ENCODE results near the gene SLC38A11. TPM values are rescaled to one million over a fixed set of nuclear protein-coding genes. Genes with fewer than 3 reads are reported as not detected.

Gene SLC38A11
- total RNA-seq, 4 donors from 2014 or later, result 1.4 to 11.6 (median 2.6) TPM

DNA sequence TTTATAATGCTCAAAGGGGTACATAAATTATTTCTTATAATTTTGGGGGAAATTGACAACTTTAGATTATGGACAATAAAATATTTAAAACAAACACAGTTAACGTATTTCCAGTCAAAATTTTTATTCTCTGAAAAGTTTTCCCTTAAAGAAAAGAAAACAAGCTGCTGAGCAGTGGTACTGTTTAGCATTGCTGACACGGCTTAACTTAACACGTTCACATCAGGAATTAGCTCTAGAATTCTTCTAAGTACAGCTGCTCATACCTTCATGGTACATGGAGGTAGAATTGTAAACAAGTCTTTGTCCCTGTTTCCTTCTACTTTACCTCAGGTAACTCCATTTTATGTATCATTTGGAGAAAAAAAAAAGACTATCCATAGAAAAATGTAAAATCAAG, 2.0 kb downstream of the SLC38A11 start:
- TF ChIP-seq POLR2AphosphoS5 (IDR thresholded peaks at IDR 0.05) (no peak), EP300 (IDR thresholded peaks at IDR 0.05) (no peak), POLR2A (IDR thresholded peaks at IDR 0.05; ENCODE audit: low read depth) (no peak)
- TF ChIP-seq, protein P1, sequence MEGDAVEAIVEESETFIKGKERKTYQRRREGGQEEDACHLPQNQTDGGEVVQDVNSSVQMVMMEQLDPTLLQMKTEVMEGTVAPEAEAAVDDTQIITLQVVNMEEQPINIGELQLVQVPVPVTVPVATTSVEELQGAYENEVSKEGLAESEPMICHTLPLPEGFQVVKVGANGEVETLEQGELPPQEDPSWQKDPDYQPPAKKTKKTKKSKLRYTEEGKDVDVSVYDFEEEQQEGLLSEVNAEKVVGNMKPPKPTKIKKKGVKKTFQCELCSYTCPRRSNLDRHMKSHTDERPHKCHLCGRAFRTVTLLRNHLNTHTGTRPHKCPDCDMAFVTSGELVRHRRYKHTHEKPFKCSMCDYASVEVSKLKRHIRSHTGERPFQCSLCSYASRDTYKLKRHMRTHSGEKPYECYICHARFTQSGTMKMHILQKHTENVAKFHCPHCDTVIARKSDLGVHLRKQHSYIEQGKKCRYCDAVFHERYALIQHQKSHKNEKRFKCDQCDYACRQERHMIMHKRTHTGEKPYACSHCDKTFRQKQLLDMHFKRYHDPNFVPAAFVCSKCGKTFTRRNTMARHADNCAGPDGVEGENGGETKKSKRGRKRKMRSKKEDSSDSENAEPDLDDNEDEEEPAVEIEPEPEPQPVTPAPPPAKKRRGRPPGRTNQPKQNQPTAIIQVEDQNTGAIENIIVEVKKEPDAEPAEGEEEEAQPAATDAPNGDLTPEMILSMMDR (IDR thresholded peaks at IDR 0.05), result no peak
- Histone ChIP-seq H3K36me3 (no peaks in the 10 kb centered on the region), H3K9me3 (no peaks in the 10 kb centered on the region), H3K4me3 (no peak overlapping the region), H3K27me3 (no peaks in the 10 kb centered on the region), H3K4me1 (peaks cover 0 to 20% (median 10%) of the 10 kb centered on the region in 4 donors), H3K27ac (replicated peaks in 1 of 4) (no peak overlapping the region)
- 76% methylated on average over 3 of the region's 3 CpGs for WGBS
- intact Hi-C loops (cut with DNase I), result no loop called here
- DNase-seq (ENCODE audit: extremely low spot score), result no peak

DNA sequence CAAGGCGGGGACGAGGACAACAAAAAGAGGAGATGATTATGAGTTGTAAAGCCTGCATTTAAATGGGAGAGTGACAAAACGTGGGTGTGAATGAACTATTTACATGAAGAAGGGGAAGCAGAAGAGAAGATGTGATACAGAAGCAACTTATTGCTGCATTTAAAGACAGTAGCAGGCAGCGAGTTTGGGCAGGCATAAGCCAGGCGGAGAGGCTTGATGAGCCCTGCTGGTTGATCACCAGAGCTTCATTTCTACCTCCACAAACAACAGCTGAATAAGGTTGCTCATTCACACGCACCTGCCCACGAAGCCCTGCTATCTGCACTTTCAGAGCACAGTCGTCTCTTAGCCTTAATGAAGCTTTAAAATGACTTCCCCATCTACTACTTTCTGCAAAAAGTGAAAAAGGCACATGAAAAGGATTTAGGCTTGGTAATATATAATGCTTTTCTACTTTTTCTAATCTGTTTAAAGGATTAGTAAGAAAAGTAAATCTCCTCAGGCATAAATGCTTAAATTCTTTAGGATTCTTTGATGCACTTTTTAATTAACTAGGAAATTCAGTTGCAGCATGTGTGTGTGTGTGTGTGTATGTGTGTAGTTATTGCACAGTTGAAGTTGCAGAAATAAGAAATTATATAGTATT, 3.1 kb downstream of the SLC38A11 start:
- no peaks in the 10 kb centered on the region for H3K36me3 ChIP-seq
- WGBS, result 89% methylated on average over 8 of the region's 8 CpGs
- H3K27me3 ChIP-seq, result no peaks in the 10 kb centered on the region
- TF ChIP-seq, protein P1 (IDR thresholded peaks at IDR 0.05), result no peak
- no peak for TF ChIP-seq EP300 (IDR thresholded peaks at IDR 0.05)
- intact Hi-C loops (cut with DNase I), result no loop called here
- no peak overlapping the region for H3K27ac ChIP-seq (replicated peaks in 1 of 4)
- H3K9me3 ChIP-seq, result no peaks in the 10 kb centered on the region
- peaks cover 0 to 20% (median 10%) of the 10 kb centered on the region in 4 donors for H3K4me1 ChIP-seq
- DNase-seq (ENCODE audit: extremely low spot score), result no peak
- H3K4me3 ChIP-seq, result no peak overlapping the region

DNA sequence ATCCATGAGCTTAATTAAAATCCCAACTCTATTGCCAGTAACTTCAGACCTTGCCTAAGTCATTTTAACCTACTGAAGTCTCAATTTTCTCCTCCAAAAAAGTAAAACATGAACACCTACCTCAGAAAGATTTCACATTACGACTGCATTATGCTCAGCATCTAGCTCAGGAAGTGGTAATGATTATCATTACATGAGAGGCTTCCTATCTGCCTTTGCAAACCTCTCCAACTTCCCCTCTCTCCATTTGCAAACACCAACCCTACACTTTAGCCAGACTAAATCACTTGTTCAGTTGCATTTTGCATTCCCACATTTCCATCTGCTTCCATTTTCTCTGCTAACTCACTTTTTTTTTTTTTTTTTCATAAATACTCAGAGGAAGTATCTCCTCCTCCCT, 6.8 kb downstream of the SLC38A11 start:
- WGBS, result 52% methylated on average over 1 of the region's 1 CpG
- H3K36me3 ChIP-seq, result no peaks in the 10 kb centered on the region
- TF ChIP-seq POLR2A (IDR thresholded peaks at IDR 0.05; ENCODE audit: low read depth) (no peak), EP300 (IDR thresholded peaks at IDR 0.05) (no peak), POLR2AphosphoS5 (IDR thresholded peaks at IDR 0.05) (no peak)
- TF ChIP-seq, protein P1 (IDR thresholded peaks at IDR 0.05), result no peak
- no peak overlapping the region for H3K4me3 ChIP-seq
- no peaks in the 10 kb centered on the region for H3K4me1 ChIP-seq
- intact Hi-C loops (cut with DNase I), result no loop called here
- no peak overlapping the region for H3K27ac ChIP-seq (replicated peaks in 1 of 4)
- H3K27me3 ChIP-seq, result no peaks in the 10 kb centered on the region
- DNase-seq (ENCODE audit: extremely low spot score), result no peak
- H3K9me3 ChIP-seq, result no peaks in the 10 kb centered on the region

DNA sequence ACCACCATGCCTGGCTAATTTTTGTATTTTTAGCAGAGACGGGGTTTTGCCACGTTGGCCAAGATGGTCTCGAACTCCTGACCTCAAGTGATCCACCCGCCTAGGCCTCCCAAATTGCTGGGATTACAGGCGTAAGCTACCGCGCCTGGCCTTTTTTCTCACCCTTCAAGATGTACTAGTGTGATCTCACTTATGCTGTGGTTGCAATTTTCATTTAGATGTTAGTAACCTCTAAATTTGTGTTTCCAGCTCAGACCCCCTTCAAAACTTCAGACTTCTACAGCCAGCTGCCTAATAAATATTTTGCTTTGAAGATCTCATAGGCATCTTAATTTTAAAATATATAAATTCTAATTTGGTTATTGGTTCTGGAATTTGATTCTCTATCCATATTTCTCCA, 8.0 kb downstream of the SLC38A11 start:
- Histone ChIP-seq H3K27me3 (no peaks in the 10 kb centered on the region), H3K9me3 (no peaks in the 10 kb centered on the region), H3K4me3 (no peak overlapping the region), H3K27ac (replicated peaks in 1 of 4) (no peak overlapping the region), H3K36me3 (no peaks in the 10 kb centered on the region), H3K4me1 (no peaks in the 10 kb centered on the region)
- TF ChIP-seq, protein P1 (IDR thresholded peaks at IDR 0.05), result no peak
- no peak for TF ChIP-seq EP300 (IDR thresholded peaks at IDR 0.05)
- TF ChIP-seq POLR2AphosphoS5 (IDR thresholded peaks at IDR 0.05), result no peak
- TF ChIP-seq POLR2A (IDR thresholded peaks at IDR 0.05; ENCODE audit: low read depth), result no peak
- DNase-seq (ENCODE audit: extremely low spot score), result no peak
- intact Hi-C loops (cut with DNase I), result no loop called here
- WGBS, result 84% methylated on average over 7 of the region's 7 CpGs

DNA sequence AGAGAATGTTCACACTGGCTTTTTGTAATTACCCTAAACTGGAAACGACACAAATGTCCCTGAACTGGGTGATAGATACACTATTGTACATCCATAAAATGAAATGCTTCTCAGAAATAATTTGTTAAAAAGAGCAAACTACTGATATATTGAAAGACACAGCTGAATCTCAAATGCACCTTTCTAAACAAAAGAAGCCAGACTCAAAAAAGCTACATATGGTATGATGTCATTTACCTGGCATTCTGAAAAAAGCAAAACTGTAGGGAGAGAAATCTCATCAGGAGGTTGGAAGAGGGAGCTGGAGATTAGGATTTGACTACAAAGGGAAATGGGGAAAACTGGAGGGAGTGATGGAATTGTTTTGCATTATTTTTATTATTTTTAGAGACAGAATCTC, 12.0 kb downstream of the SLC38A11 start:
- Histone ChIP-seq H3K9me3 (no peaks in the 10 kb centered on the region), H3K4me3 (no peak overlapping the region), H3K27ac (replicated peaks in 1 of 4) (no peak overlapping the region), H3K36me3 (no peaks in the 10 kb centered on the region), H3K27me3 (no peaks in the 10 kb centered on the region), H3K4me1 (no peaks in the 10 kb centered on the region)
- WGBS, result 86% methylated on average over 1 of the region's 1 CpG
- TF ChIP-seq POLR2AphosphoS5 (IDR thresholded peaks at IDR 0.05) (no peak), POLR2A (IDR thresholded peaks at IDR 0.05; ENCODE audit: low read depth) (no peak), EP300 (IDR thresholded peaks at IDR 0.05) (no peak)
- TF ChIP-seq, protein P1 (IDR thresholded peaks at IDR 0.05), result no peak
- intact Hi-C loops (cut with DNase I), result no loop called here
- no peak for DNase-seq (ENCODE audit: extremely low spot score)
